ENCODE measurements around the gene PSKH1. TPM values are rescaled to one million over a fixed set of nuclear protein-coding genes. Genes with fewer than 3 reads are reported as not detected.

Gene PSKH1
- total RNA-seq, 1 experiment from 2014 or later, result 21.7 TPM

- peak; percentile 57 for DNase-seq (ENCODE audit: unreplicated experiment)
- H3K27me3 Mint-ChIP-seq (ENCODE audit: insufficient read depth, unreplicated experiment), result no peaks in the 10 kb centered on the region
- peak overlapping the region; percentile 77 for H3K27ac Mint-ChIP-seq (ENCODE audit: low read depth, unreplicated experiment)
- peak overlapping the region; percentile 82 for H3K4me3 Mint-ChIP-seq (ENCODE audit: unreplicated experiment)
- CTCF ChIA-PET, result interaction anchor here (0.6 to 1.1 kb wide), 5 partner anchors 28 to 150 kb away, joined by 3 to 4 read pairs (median 3); no protein-coding TSS in a partner anchor
- peaks cover 28% of the 10 kb centered on the region for H3K36me3 Mint-ChIP-seq (ENCODE audit: insufficient read depth, unreplicated experiment)
- peaks cover 42% of the 10 kb centered on the region for H3K4me1 Mint-ChIP-seq (ENCODE audit: insufficient read depth, unreplicated experiment)
- intact Hi-C loops (cut with micrococcal nuclease), result loop anchor here (2.0 to 5.0 kb wide), 2 partner anchors 74 to 271 kb away; partner anchors contain the start of gene ESRP2
- POLR2A ChIA-PET, result interaction anchor here (0.5 to 5.0 kb wide), 19 partner anchors 9 to 271 kb away, joined by 3 to 40 read pairs (median 4); partner anchors contain the start of genes DDX28, DUS2, ESRP2 and PSMB10
- no peak for TF ChIP-seq CTCF (IDR thresholded peaks at IDR 0.05; ENCODE audit: unreplicated experiment)
- H3K9me3 Mint-ChIP-seq (ENCODE audit: unreplicated experiment), result no peaks in the 10 kb centered on the region
- no TSS peak for BruUV-seq (replicated peaks)
Observed at GRCh38 chr16:67966549-67967182, 73.6 kb downstream of the PSKH1 start.

- Mint-ChIP-seq H3K4me3 (ENCODE audit: unreplicated experiment) (peak overlapping the region; percentile 82), H3K9me3 (ENCODE audit: unreplicated experiment) (no peaks in the 10 kb centered on the region), H3K27ac (ENCODE audit: low read depth, unreplicated experiment) (peak overlapping the region; percentile 77), H3K27me3 (ENCODE audit: insufficient read depth, unreplicated experiment) (no peaks in the 10 kb centered on the region), H3K36me3 (ENCODE audit: insufficient read depth, unreplicated experiment) (peaks cover 26% of the 10 kb centered on the region), H3K4me1 (ENCODE audit: insufficient read depth, unreplicated experiment) (peaks cover 35% of the 10 kb centered on the region)
- BruUV-seq (replicated peaks), result TSS peak; percentile 42
- POLR2A ChIA-PET, result interaction anchor here (0.6 to 5.0 kb wide), 14 partner anchors 8 to 1457 kb away, joined by 3 to 40 read pairs (median 4); partner anchors contain the start of genes DDX28, DUS2, ESRP2 and NOL3
- peak; percentile 24 for DNase-seq (ENCODE audit: unreplicated experiment)
- CTCF ChIA-PET, result interaction anchor here (0.6 to 0.9 kb wide), 3 partner anchors 29 to 151 kb away, joined by 3 to 4 read pairs (median 4); no protein-coding TSS in a partner anchor
- intact Hi-C loops (cut with micrococcal nuclease), result loop anchor here (2.0 to 5.0 kb wide), 2 partner anchors 73 to 270 kb away; partner anchors contain the start of gene ESRP2
- no peak for TF ChIP-seq CTCF (IDR thresholded peaks at IDR 0.05; ENCODE audit: unreplicated experiment)
Observed at GRCh38 chr16:67967183-67967957, 74.3 kb downstream of the PSKH1 start.

GRCh38 chr16:67967958-67968399 lies 74.9 kb downstream of the PSKH1 start:
- H3K9me3 Mint-ChIP-seq (ENCODE audit: unreplicated experiment), result no peaks in the 10 kb centered on the region
- BruUV-seq (replicated peaks), result no TSS peak
- no peak for TF ChIP-seq CTCF (IDR thresholded peaks at IDR 0.05; ENCODE audit: unreplicated experiment)
- H3K27ac Mint-ChIP-seq (ENCODE audit: low read depth, unreplicated experiment), result peak overlapping the region; percentile 77
- H3K27me3 Mint-ChIP-seq (ENCODE audit: insufficient read depth, unreplicated experiment), result no peaks in the 10 kb centered on the region
- H3K4me1 Mint-ChIP-seq (ENCODE audit: insufficient read depth, unreplicated experiment), result peaks cover 29% of the 10 kb centered on the region
- CTCF ChIA-PET, result interaction anchor here (0.5 to 0.9 kb wide), 3 partner anchors 47 to 152 kb away, joined by 3 to 4 read pairs (median 3); no protein-coding TSS in a partner anchor
- POLR2A ChIA-PET, result interaction anchor here (0.6 to 5.0 kb wide), 8 partner anchors 33 to 1458 kb away, joined by 3 to 40 read pairs (median 4); partner anchors contain the start of genes DDX28, DUS2, NOL3 and PSKH1
- H3K4me3 Mint-ChIP-seq (ENCODE audit: unreplicated experiment), result peak overlapping the region; percentile 82
- peak; percentile 19 for DNase-seq (ENCODE audit: unreplicated experiment)
- intact Hi-C loops (cut with micrococcal nuclease), result loop anchor here (2.0 to 5.0 kb wide), 2 partner anchors 73 to 269 kb away; partner anchors contain the start of gene ESRP2
- H3K36me3 Mint-ChIP-seq (ENCODE audit: insufficient read depth, unreplicated experiment), result peaks cover 22% of the 10 kb centered on the region
